Keratinocyte (primary cell): ENCODE measurements around the gene ARHGAP4. TPM values are rescaled to one million over a fixed set of nuclear protein-coding genes. Genes with fewer than 3 reads are reported as not detected.

Source experiments
- DNase-seq: peaks from one replicate; pipeline ENCODE4 v3.0.0-alpha.2; 2011; ENCODE audit warnings: low read depth, missing footprints, low spot score
- FAIRE-seq: peaks from 2 replicates; lab custom pipeline; 2011; peaks lifted over from hg19 to GRCh38; lab: Jason Lieb, UNC
- H2AFZ ChIP-seq: 2 replicates; pipeline ENCODE4 v1.6.0; 2012; ENCODE audit warnings: low read length, control low read depth, inconsistent platforms; ENCODE audit not compliant: control insufficient read depth
- H3K27ac ChIP-seq: 2 replicates; pipeline ENCODE4 v1.5.1; 2011; ENCODE audit warnings: low read length; ENCODE audit not compliant: control insufficient read depth, insufficient read depth
- H3K27me3 ChIP-seq: 3 replicates; pipeline ENCODE4 v1.6.0; 2011; ENCODE audit warnings: low read length; ENCODE audit not compliant: control insufficient read depth, insufficient read depth; ENCODE audit errors: extremely low read depth
- H3K36me3 ChIP-seq, 2 experiments: 2 replicates in 1 of 2; 3 replicates in 1 of 2; pipeline ENCODE4 v1.5.1; 2011; ENCODE audit warnings: low read length in 2 of 2, mild to moderate bottlenecking in 1 of 2; ENCODE audit not compliant: control insufficient read depth in 2 of 2, insufficient read depth in 2 of 2; ENCODE audit errors: extremely low read depth in 1 of 2
- H3K4me1 ChIP-seq: 3 replicates; pipeline ENCODE4 v1.5.1; 2011; ENCODE audit warnings: low read length; ENCODE audit not compliant: control insufficient read depth, insufficient read depth; ENCODE audit errors: extremely low read depth
- H3K4me2 ChIP-seq: 3 replicates; pipeline ENCODE4 v1.6.0; 2011; ENCODE audit warnings: low read depth, low read length; ENCODE audit not compliant: control insufficient read depth, insufficient read depth; ENCODE audit errors: extremely low read depth
- H3K4me3 ChIP-seq, 3 experiments: fragments of 200-600 bp in 1 of 3; sonication (generic) in 1 of 3; 2 replicates in 2 of 3; 3 replicates in 1 of 3; pipeline ENCODE4 v1.5.1; 2011 to 2016; ENCODE audit warnings: low read length in 3 of 3, mild to moderate bottlenecking in 3 of 3, control low read depth in 2 of 3, inconsistent platforms in 1 of 3, low read depth in 1 of 3, mixed read lengths in 1 of 3, mixed run types in 1 of 3, moderate library complexity in 1 of 3; ENCODE audit not compliant: control insufficient read depth in 2 of 3, insufficient read depth in 2 of 3; ENCODE audit errors: extremely low read depth in 1 of 3
- H3K79me2 ChIP-seq: 2 replicates; pipeline ENCODE4 v1.6.0; 2012; ENCODE audit warnings: low read length; ENCODE audit not compliant: control insufficient read depth, insufficient read depth
- H3K9ac ChIP-seq: 3 replicates; pipeline ENCODE4 v1.6.0; 2011; ENCODE audit warnings: low read length; ENCODE audit not compliant: control insufficient read depth, insufficient read depth; ENCODE audit errors: extremely low read depth
- H3K9me1 ChIP-seq: 3 replicates; pipeline ENCODE4 v1.6.0; 2011; ENCODE audit warnings: low read length; ENCODE audit not compliant: control insufficient read depth, insufficient read depth; ENCODE audit errors: extremely low read depth
- H3K9me3 ChIP-seq: 2 replicates; pipeline ENCODE4 v1.5.1; 2012; ENCODE audit warnings: low read depth, low read length; ENCODE audit not compliant: control insufficient read depth
- H4K20me1 ChIP-seq: 3 replicates; pipeline ENCODE4 v1.6.0; 2011; ENCODE audit warnings: low read length; ENCODE audit not compliant: control insufficient read depth, insufficient read depth; ENCODE audit errors: extremely low read depth
- EZH2 ChIP-seq: IDR thresholded peaks from one replicate; pipeline ENCODE4 v1.6.1; 2012; ENCODE audit warnings: inconsistent platforms, mild to moderate bottlenecking, low read length, moderate library complexity
- dilution Hi-C: fragments of 300-500 bp; cut with MboI; formaldehyde crosslinking; loops from one replicate; pipeline ENCODE4 v1.7.0; 2020; ENCODE audit warnings: low sequenced_read_pairs; ENCODE audit not compliant: extremely low pct_ligation_motif_present
- polyA plus RNA-seq, 5 experiments: library from polyadenylated mRNA; depleted of rRNA in 3 of 5; stranded (reverse) in 3 of 5; stranded (forward) in 1 of 5; unstranded in 1 of 5; fragments of >200 nt; gene quantifications; 1 replicate in 1 of 5; 2 replicates in 3 of 5; 3 replicates in 1 of 5; pipeline versions ENCODE4 v1.2.1 to v1.2.3, GENCODE V29; 2011 to 2012; ENCODE audit warnings: missing spikeins in 2 of 5, low read depth in 1 of 5, low replicate concordance in 1 of 5
- TF ChIP-seq, protein P1 (sequence below), 3 experiments: IDR thresholded peaks in 1 of 3; conservative IDR thresholded peaks in 1 of 3; optimal IDR thresholded peaks in 1 of 3; 2 replicates in 2 of 3; 3 replicates in 1 of 3; pipeline versions ENCODE3 to v1.5.1; 2011; ENCODE audit warnings: low read length in 3 of 3, mild to moderate bottlenecking in 3 of 3, moderate library complexity in 2 of 3, control low read depth in 1 of 3, inconsistent platforms in 1 of 3; ENCODE audit not compliant: insufficient read depth in 2 of 3; ENCODE audit errors: extremely low read depth in 1 of 3

The ARHGAP4 gene
- polyA plus RNA-seq, 1 donor (not counting 4 experiments of a cell fraction or from before 2014, with no cell fraction given) = 0.35 TPM

DNA sequence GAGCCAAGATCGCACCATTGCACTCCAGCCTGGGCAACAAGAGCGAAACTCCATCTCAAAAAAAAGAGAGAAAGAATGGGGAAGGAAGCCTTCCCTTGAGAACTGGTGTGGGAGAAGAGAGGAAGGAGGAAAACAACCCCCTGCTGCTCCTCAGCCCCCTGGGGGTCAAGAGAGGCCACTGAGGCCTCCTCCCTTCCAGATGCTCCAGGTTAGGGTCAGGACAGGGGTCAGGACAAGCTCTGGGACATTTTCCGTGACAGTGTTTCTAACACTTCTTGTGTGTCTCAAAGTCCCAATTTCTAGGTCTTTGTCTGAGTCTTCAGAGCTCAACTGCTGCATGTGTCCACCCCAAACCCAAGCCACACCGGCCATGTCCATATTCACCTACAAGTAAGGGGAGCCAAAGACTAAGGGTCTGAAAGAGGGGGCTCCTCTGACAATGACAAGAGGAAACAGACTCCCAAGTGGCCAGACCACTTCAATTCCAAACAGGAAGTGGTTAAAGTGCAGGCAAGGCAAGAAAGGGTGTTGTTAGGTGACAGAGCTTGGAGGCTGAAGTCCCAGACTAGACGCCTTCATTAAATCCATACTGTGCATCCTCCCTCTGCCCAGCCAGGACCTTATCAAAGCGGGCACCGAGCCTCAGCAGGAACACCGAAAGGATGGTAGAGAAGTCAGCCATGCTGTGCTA lies 48.3 kb downstream of the ARHGAP4 start:
- TF ChIP-seq, protein P1, sequence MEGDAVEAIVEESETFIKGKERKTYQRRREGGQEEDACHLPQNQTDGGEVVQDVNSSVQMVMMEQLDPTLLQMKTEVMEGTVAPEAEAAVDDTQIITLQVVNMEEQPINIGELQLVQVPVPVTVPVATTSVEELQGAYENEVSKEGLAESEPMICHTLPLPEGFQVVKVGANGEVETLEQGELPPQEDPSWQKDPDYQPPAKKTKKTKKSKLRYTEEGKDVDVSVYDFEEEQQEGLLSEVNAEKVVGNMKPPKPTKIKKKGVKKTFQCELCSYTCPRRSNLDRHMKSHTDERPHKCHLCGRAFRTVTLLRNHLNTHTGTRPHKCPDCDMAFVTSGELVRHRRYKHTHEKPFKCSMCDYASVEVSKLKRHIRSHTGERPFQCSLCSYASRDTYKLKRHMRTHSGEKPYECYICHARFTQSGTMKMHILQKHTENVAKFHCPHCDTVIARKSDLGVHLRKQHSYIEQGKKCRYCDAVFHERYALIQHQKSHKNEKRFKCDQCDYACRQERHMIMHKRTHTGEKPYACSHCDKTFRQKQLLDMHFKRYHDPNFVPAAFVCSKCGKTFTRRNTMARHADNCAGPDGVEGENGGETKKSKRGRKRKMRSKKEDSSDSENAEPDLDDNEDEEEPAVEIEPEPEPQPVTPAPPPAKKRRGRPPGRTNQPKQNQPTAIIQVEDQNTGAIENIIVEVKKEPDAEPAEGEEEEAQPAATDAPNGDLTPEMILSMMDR (optimal IDR thresholded peaks at IDR 0.05 in 1 of 3, IDR thresholded peaks at IDR 0.05 in 1 of 3, conservative IDR thresholded peaks at IDR 0.05 in 1 of 3; ENCODE audit: extremely low read depth in 1 of 3, insufficient read depth in 2 of 3, low read length in 3 of 3) = no peak
- no peak for TF ChIP-seq EZH2
- no peak overlapping the region for H3K4me2 ChIP-seq
- no peaks in the 10 kb centered on the region for H3K79me2 ChIP-seq
- peaks cover 6% of the 10 kb centered on the region for H4K20me1 ChIP-seq
- H2AFZ ChIP-seq = no peak overlapping the region
- no peak for DNase-seq
- dilution Hi-C loops = no loop called here
- peaks cover 26% of the 10 kb centered on the region for H3K27me3 ChIP-seq
- peaks cover 3% of the 10 kb centered on the region for H3K4me1 ChIP-seq
- FAIRE-seq = no peak
- H3K9me3 ChIP-seq = no peaks in the 10 kb centered on the region
- no peak overlapping the region for H3K4me3 ChIP-seq
- no peaks in the 10 kb centered on the region for H3K9me1 ChIP-seq
- no peak overlapping the region for H3K9ac ChIP-seq
- no peak overlapping the region for H3K27ac ChIP-seq
- H3K36me3 ChIP-seq = peaks cover 0 to 6% of the 10 kb centered on the region in 2 experiments

DNA sequence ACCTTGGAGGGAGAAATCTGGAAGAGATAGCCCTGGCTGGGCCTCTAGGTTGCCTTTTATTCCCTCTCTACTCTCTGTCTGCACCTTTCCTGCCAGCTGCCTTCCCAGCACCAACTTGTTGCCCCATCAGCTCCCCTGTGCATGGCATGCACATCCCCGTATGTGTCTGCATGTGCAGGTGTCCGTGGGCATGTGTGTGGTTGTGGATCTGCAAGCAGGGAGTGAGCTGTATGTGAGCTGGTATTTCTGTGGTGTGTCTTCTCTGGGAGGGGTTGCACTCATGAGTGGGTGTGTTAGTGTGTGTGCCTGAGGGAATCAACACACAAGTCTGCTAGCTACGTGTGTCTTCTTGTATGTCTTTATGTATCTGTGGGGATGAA lies 50.0 kb downstream of the ARHGAP4 start:
- H3K27ac ChIP-seq = no peak overlapping the region
- peaks cover 26% of the 10 kb centered on the region for H3K27me3 ChIP-seq
- H3K9me1 ChIP-seq = no peaks in the 10 kb centered on the region
- FAIRE-seq = no peak
- peaks cover 6% of the 10 kb centered on the region for H4K20me1 ChIP-seq
- no peak overlapping the region for H3K4me3 ChIP-seq
- H3K9ac ChIP-seq = no peak overlapping the region
- no peaks in the 10 kb centered on the region for H3K79me2 ChIP-seq
- no peak overlapping the region for H3K4me2 ChIP-seq
- no peak overlapping the region for H2AFZ ChIP-seq
- TF ChIP-seq, protein P1 (optimal IDR thresholded peaks at IDR 0.05 in 1 of 3, IDR thresholded peaks at IDR 0.05 in 1 of 3, conservative IDR thresholded peaks at IDR 0.05 in 1 of 3; ENCODE audit: extremely low read depth in 1 of 3, insufficient read depth in 2 of 3, low read length in 3 of 3) = no peak
- TF ChIP-seq EZH2 = no peak
- no peak for DNase-seq
- H3K9me3 ChIP-seq = no peaks in the 10 kb centered on the region
- no peaks in the 10 kb centered on the region for H3K4me1 ChIP-seq
- dilution Hi-C loops = no loop called here
- peaks cover 0 to 6% of the 10 kb centered on the region in 2 experiments for H3K36me3 ChIP-seq
